CD4-positive, CD25-positive, alpha-beta regulatory T cell (primary cell): ENCODE results near the gene CMIP. TPM values are rescaled to one million over a fixed set of nuclear protein-coding genes. Genes with fewer than 3 reads are reported as not detected.

Experiments used
- ATAC-seq, 2 donors: fragments of 150-1000 bp; cut with Tn5 transposase; one replicate each; pipeline ENCODE4 v1.10.0; 2021; ENCODE audit warnings: low read depth in 2 of 2, moderate number of reproducible peaks in 2 of 2, moderate library complexity in 1 of 2
- DNase-seq, 3 donors: peaks; one replicate each; pipeline versions ENCODE4 v3.0.0 to v3.0.0-alpha.2; 2012 to 2022; ENCODE audit warnings: mixed read lengths in 1 of 3
- H3K27ac ChIP-seq: one replicate; pipeline ENCODE4 v1.7.0; 2013; ENCODE audit warnings: mild to moderate bottlenecking, low read length; ENCODE audit not compliant: insufficient read depth, poor library complexity, severe bottlenecking
- H3K27me3 ChIP-seq: one replicate; pipeline ENCODE4 v1.7.0; 2013; ENCODE audit warnings: low read length; ENCODE audit not compliant: control insufficient read depth, insufficient read depth
- H3K36me3 ChIP-seq: one replicate; pipeline ENCODE4 v1.7.0; 2013; ENCODE audit warnings: mild to moderate bottlenecking, low read length, moderate library complexity; ENCODE audit not compliant: control insufficient read depth, insufficient read depth
- H3K4me1 ChIP-seq: 2 replicates; pipeline ENCODE4 v1.7.0; 2013; ENCODE audit warnings: mild to moderate bottlenecking, low read length; ENCODE audit not compliant: insufficient read depth, control insufficient read depth, poor library complexity, severe bottlenecking
- H3K4me3 ChIP-seq: one replicate; pipeline ENCODE4 v1.7.0; 2013; ENCODE audit warnings: low read depth, mild to moderate bottlenecking, low read length, moderate library complexity
- H3K9me3 ChIP-seq, 2 experiments: 1 replicate in 1 of 2; 2 replicates in 1 of 2; pipeline ENCODE4 v1.7.0; 2013; ENCODE audit warnings: low read length in 2 of 2, mild to moderate bottlenecking in 1 of 2, moderate library complexity in 1 of 2; ENCODE audit not compliant: control insufficient read depth in 2 of 2
- H3K27ac Mint-ChIP-seq, 3 donors: one replicate each; pipeline ENCODE4 v1.8.0; 2020 to 2022; ENCODE audit warnings: mild to moderate bottlenecking in 3 of 3, mixed read lengths in 3 of 3, moderate library complexity in 2 of 3
- H3K27me3 Mint-ChIP-seq: one replicate; pipeline ENCODE4 v1.8.0; 2022; ENCODE audit warnings: mild to moderate bottlenecking, mixed read lengths
- H3K36me3 Mint-ChIP-seq: one replicate; pipeline ENCODE4 v1.8.0; 2020; ENCODE audit warnings: mixed read lengths
- H3K4me1 Mint-ChIP-seq, 4 donors: one replicate each; pipeline ENCODE4 v1.8.0; 2020 to 2022; ENCODE audit warnings: mixed read lengths in 4 of 4, mild to moderate bottlenecking in 1 of 4
- H3K4me3 Mint-ChIP-seq, 4 donors: one replicate each; pipeline ENCODE4 v1.8.0; 2020 to 2022; ENCODE audit warnings: mild to moderate bottlenecking in 4 of 4, mixed read lengths in 4 of 4, moderate library complexity in 3 of 4
- H3K9me3 Mint-ChIP-seq, 7 donors: one replicate each; pipeline ENCODE4 v1.8.0; 2020 to 2022; ENCODE audit warnings: mixed read lengths in 7 of 7, mild to moderate bottlenecking in 3 of 7, moderate library complexity in 2 of 7
- polyA plus RNA-seq, 4 donors: library from polyadenylated mRNA; unstranded; fragments of 300-500 nt; fragmentation: Illumina TruSeq; gene quantifications; one replicate each; pipeline ENCODE4 v1.2.3, GENCODE V29; 2021
- total RNA-seq: library from RNA; stranded (reverse); gene quantifications from one replicate; pipeline ENCODE4 v1.2.3, GENCODE V29; 2022

The CMIP gene
- total and polyA plus RNA-seq, 5 donors from 2014 or later = 0.21 to 49.7 (median 0.94) TPM

DNA sequence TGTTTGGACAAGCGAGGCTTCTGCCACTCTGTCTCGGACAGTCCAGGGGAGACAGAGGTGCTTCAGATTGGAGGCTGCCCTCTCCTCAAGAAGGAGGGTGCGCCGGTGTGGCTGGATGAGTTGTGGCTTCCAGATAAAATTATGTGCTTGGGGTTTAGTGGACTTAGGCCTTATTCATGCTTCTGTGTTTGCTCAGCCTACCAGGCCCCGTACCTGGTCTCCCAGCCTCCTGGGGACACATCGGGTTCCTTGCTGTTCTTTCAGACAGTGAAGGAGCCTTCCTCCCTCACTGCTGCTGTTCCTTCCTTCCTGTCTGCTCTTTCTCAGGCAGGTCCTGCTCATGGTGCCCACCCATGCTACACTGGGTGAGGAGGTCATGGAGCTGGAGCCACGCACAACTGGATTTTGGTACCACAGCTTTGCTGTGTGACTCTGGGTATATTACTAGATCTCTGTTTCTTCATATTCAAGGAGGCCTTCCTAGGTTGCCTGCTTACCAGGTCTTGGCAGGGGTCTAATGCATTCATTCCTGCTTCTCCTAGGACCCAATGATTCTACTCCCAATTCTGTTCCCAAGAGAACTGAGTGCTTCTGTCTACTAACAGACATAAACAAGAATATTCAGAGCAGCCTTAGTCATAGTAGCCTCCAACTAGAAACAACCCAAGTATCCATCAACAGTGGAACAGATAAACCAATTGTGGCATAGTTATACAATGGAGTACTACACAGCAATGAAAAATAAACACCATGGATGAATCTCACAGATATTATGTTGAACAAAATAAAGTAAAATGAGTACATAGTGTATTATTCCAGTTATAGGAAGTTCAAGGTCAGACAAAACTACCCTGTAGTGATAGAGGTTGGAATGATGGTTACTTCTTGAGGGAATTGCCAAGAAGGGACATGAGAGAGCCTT lies 121.7 kb downstream of the CMIP start:
- no peaks in the 10 kb centered on the region for H3K9me3 Mint-ChIP-seq

DNA sequence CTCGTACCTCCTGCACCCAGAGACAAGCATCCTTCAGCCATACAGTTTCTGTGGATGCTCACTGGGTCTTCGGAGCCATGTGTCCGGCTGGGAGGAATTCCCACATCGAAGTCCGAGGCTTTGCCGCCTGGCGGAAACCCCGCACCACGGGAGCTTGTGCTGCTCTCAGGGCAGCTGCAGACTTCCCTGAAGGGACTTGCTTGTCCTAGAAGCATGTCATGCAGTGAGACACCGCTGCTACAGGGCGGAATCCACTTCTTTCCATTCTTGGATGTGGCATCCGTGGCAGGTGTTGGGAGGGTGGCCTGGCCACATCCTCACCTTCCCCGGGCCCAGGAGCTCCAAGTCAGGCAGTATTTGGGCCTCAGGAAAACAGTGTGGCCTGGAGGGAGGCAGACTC lies 122.5 kb downstream of the CMIP start:
- H3K27ac ChIP-seq = no peak overlapping the region
- H3K27me3 Mint-ChIP-seq = no peaks in the 10 kb centered on the region
- peaks cover 14% of the 10 kb centered on the region for H3K36me3 Mint-ChIP-seq

More for the DNA sequence above, 121.7 kb downstream of the CMIP start:
- H3K36me3 ChIP-seq = no peaks in the 10 kb centered on the region
- Mint-ChIP-seq H3K27me3 (no peaks in the 10 kb centered on the region), H3K4me1 (peaks cover under 1 to 37% (median 13%) of the 10 kb centered on the region in 4 donors), H3K4me3 (no peak overlapping the region), H3K27ac (no peak overlapping the region), H3K36me3 (peaks cover 14% of the 10 kb centered on the region)
- no peak overlapping the region for H3K4me3 ChIP-seq
- no peak overlapping the region for H3K27ac ChIP-seq
- DNase-seq (no peak), ATAC-seq (no peak)
- H3K9me3 ChIP-seq = no peaks in the 10 kb centered on the region
- H3K27me3 ChIP-seq = no peaks in the 10 kb centered on the region
- no peaks in the 10 kb centered on the region for H3K4me1 ChIP-seq

DNA sequence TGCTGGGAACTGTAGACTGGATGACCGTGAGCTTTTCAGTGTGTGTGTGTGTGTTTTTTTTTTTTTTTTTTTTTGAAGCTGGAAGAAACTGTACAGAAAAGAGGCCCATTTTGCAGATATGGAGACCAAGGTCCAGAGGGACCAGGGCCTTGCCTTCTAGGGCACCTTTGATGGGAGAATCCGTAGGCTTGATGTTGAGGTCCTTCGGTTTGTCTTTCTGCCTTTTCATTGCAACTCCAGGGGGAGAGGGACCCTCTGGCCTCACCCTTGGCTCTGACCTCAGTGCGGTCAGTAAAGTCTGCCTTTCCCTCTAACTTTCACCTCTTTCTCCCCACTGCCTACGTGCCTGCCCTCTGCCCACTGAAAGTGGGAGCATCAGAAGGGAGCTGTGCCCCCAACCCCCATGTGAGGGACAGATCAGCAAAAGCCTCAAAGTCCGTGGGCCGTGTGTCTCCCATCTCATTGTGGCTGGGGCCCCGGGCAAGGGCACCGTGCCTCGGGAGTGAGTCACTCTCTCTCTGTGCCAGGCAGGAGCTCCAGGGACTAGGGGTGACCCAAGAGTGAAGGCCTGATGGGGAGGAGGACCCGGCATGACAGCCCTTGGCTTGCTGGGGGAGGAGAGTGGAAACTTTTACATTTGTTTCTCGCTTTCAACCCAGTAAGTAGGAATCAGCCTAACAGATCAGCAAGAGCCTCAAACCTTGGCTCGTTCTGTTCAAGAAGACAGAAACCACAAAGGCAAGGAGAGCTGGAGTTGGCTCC lies 123.6 kb downstream of the CMIP start:
- Histone ChIP-seq H3K9me3 (no peaks in the 10 kb centered on the region), H3K4me3 (no peak overlapping the region), H3K27ac (no peak overlapping the region), H3K27me3 (no peaks in the 10 kb centered on the region), H3K36me3 (no peaks in the 10 kb centered on the region), H3K4me1 (no peaks in the 10 kb centered on the region)
- Mint-ChIP-seq H3K9me3 (no peaks in the 10 kb centered on the region), H3K27me3 (no peaks in the 10 kb centered on the region), H3K27ac (peak overlapping the region in 2 of 3 donors; percentile 67 to 76), H3K36me3 (peaks cover 14% of the 10 kb centered on the region), H3K4me3 (peak overlapping the region in 1 of 4 donors; percentile 35), H3K4me1 (peaks cover 0 to 39% (median 10%) of the 10 kb centered on the region in 4 donors)
- ATAC-seq (no peak), DNase-seq (no peak)

More for the DNA sequence above, 122.5 kb downstream of the CMIP start:
- ATAC-seq = no peak
- no peak overlapping the region for H3K4me3 Mint-ChIP-seq
- Histone ChIP-seq H3K36me3 (no peaks in the 10 kb centered on the region), H3K9me3 (no peaks in the 10 kb centered on the region), H3K4me1 (no peaks in the 10 kb centered on the region), H3K27me3 (no peaks in the 10 kb centered on the region), H3K4me3 (no peak overlapping the region)
- no peak for DNase-seq
- no peak overlapping the region for H3K27ac Mint-ChIP-seq
- peaks cover 0 to 39% (median 10%) of the 10 kb centered on the region in 4 donors for H3K4me1 Mint-ChIP-seq
- no peaks in the 10 kb centered on the region for H3K9me3 Mint-ChIP-seq

DNA sequence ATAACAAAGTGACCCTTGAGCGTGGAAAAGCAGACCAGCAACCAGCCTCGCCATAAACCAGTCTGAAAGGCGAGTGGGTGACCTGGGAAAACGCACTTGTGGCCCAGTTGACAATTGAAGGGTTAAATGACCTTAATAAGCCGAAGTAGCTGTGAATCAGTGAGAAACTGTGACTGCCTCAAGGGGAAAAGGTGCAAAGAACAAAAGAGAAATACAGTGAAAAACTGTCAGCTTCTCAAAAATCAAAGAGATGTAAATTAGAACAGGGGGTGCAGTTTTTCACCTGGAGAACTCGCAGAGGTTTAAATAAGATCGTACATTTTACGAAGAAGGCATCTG lies 124.1 kb downstream of the CMIP start:
- peaks cover 14% of the 10 kb centered on the region for H3K36me3 Mint-ChIP-seq
- no peaks in the 10 kb centered on the region for H3K27me3 Mint-ChIP-seq
- peak overlapping the region in 1 of 4 donors; percentile 3 for H3K4me3 Mint-ChIP-seq
- Histone ChIP-seq H3K9me3 (no peaks in the 10 kb centered on the region), H3K4me1 (no peaks in the 10 kb centered on the region), H3K27ac (no peak overlapping the region), H3K4me3 (no peak overlapping the region), H3K36me3 (no peaks in the 10 kb centered on the region), H3K27me3 (no peaks in the 10 kb centered on the region)
- DNase-seq = no peak
- peak overlapping the region; percentile 6 to 76 (median 52) for H3K27ac Mint-ChIP-seq
- no peaks in the 10 kb centered on the region for H3K9me3 Mint-ChIP-seq
- no peak for ATAC-seq
- H3K4me1 Mint-ChIP-seq = peaks cover 0 to 39% (median 8%) of the 10 kb centered on the region in 4 donors

DNA sequence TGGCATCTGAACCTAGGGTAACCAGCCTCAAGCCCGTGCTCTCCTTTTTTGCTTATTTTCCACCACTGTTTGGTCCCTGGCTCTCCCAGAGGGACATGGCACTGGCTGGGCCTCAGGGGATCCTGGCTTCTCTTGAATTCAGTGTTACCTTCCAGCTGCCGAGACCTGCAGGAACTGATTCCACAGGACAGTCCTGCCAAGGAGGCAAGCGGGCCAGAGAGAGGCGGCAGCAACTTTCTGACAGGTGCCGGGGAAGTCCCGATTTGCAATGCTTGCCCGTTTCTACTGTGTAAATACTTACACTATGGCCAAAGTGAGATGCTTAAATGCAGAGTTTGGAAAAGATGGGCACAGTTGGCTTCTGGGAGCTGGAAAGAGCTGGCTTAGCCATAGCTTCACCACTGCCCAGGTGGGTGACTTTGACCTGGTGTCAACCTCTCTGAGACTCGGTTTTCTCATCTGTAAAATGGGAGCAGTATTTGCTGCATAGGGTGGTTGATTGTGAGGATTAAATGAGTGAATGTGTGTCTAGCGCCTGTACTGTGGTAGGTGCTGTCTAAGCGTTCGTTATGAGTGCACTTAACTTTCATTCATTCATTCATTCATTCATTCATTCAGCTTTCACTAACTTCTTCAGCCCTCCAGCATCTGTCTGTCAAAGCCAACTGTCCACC lies 124.9 kb downstream of the CMIP start:
- H3K27me3 ChIP-seq = no peaks in the 10 kb centered on the region
- no peak overlapping the region for H3K4me3 ChIP-seq
- H3K27ac ChIP-seq = no peak overlapping the region
- no peaks in the 10 kb centered on the region for H3K9me3 ChIP-seq
- no peaks in the 10 kb centered on the region for H3K4me1 ChIP-seq
- ATAC-seq (no peak), DNase-seq (no peak)
- peaks cover 10% of the 10 kb centered on the region for H3K36me3 Mint-ChIP-seq
- H3K27ac Mint-ChIP-seq = peak overlapping the region in 1 of 3 donors; percentile 52
- no peaks in the 10 kb centered on the region for H3K27me3 Mint-ChIP-seq
- peaks cover 0 to 37% (median 8%) of the 10 kb centered on the region in 4 donors for H3K4me1 Mint-ChIP-seq
- H3K9me3 Mint-ChIP-seq = no peaks in the 10 kb centered on the region
- H3K4me3 Mint-ChIP-seq = no peak overlapping the region
- no peaks in the 10 kb centered on the region for H3K36me3 ChIP-seq

DNA sequence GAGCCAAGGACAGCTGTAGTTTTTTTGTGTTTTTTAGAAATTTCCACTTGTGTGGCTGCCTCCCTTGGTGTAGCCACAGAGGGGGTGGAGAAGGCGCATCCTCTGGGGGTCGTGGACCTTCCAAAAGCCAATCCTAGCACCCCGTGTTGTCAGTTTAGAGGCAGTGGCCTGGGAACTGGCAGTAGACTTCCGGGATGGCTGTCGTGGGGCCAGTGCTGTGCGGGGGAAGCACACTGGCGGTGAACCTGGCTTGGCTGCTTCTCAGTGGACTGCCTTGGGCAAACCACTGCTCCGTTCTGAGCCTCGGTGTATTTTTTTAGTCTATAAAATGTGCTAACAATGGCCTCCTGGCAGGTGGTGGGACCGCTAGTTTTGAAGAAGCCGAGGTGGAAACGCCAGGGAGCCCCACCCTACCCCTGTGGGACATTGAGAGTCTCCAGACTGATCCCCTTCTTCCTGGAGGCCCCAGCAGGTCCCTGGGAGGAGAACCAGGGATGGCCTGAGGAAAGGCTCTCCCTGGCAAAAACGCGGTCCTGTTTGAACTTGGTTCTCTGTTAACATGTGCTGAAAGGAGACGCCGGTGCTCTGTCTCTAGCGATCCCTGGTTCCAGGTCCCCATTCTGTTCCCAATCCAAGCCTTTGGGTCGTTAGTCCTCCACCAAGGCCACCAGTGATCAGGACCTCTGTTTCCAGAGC lies 125.7 kb downstream of the CMIP start:
- Mint-ChIP-seq H3K27me3 (no peaks in the 10 kb centered on the region), H3K4me1 (peaks cover 0 to 37% (median 9%) of the 10 kb centered on the region in 4 donors), H3K36me3 (peaks cover 6% of the 10 kb centered on the region), H3K9me3 (no peaks in the 10 kb centered on the region), H3K4me3 (no peak overlapping the region), H3K27ac (peak overlapping the region in 1 of 3 donors; percentile 52)
- Histone ChIP-seq H3K27me3 (no peaks in the 10 kb centered on the region), H3K9me3 (no peaks in the 10 kb centered on the region), H3K4me3 (no peak overlapping the region), H3K4me1 (no peaks in the 10 kb centered on the region), H3K36me3 (no peaks in the 10 kb centered on the region), H3K27ac (no peak overlapping the region)
- no peak for DNase-seq
- ATAC-seq = no peak

DNA sequence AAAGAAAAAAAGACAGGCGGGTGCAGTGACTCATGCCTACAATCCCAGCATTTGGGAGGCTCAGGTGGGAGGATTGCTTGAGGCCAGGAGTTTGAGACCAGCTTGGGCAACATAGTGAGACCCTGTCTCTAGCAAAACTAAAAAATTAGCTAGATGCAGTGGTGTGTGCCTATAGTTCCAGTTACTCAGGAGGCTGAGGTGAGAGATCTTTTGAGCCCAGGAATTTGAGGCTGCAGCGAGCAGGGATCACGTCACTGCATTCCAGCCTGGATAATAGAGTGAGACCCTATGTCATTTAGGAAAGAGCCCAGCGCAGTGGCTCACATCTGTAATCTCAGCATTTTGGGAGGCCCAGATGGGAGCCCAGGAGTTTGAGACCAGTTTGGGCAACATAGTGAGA lies 126.6 kb downstream of the CMIP start:
- H3K9me3 ChIP-seq = no peaks in the 10 kb centered on the region
- H3K9me3 Mint-ChIP-seq = no peaks in the 10 kb centered on the region
- no peaks in the 10 kb centered on the region for H3K27me3 ChIP-seq
- peaks cover 5% of the 10 kb centered on the region for H3K36me3 Mint-ChIP-seq
- DNase-seq (no peak), ATAC-seq (no peak)
- no peak overlapping the region for H3K27ac Mint-ChIP-seq
- no peak overlapping the region for H3K4me3 ChIP-seq
- no peak overlapping the region for H3K4me3 Mint-ChIP-seq
- no peaks in the 10 kb centered on the region for H3K36me3 ChIP-seq
- H3K4me1 ChIP-seq = no peaks in the 10 kb centered on the region
- H3K4me1 Mint-ChIP-seq = peaks cover 0 to 37% (median 9%) of the 10 kb centered on the region in 4 donors
- H3K27me3 Mint-ChIP-seq = no peaks in the 10 kb centered on the region
- no peak overlapping the region for H3K27ac ChIP-seq
